ENCODE data around the gene TFR2. TPM values are rescaled to one million over a fixed set of nuclear protein-coding genes. Genes with fewer than 3 reads are reported as not detected.

TFR2 gene
- total RNA-seq, 2 experiments from 2014 or later, result 12.1 to 26.0 TPM

DNA sequence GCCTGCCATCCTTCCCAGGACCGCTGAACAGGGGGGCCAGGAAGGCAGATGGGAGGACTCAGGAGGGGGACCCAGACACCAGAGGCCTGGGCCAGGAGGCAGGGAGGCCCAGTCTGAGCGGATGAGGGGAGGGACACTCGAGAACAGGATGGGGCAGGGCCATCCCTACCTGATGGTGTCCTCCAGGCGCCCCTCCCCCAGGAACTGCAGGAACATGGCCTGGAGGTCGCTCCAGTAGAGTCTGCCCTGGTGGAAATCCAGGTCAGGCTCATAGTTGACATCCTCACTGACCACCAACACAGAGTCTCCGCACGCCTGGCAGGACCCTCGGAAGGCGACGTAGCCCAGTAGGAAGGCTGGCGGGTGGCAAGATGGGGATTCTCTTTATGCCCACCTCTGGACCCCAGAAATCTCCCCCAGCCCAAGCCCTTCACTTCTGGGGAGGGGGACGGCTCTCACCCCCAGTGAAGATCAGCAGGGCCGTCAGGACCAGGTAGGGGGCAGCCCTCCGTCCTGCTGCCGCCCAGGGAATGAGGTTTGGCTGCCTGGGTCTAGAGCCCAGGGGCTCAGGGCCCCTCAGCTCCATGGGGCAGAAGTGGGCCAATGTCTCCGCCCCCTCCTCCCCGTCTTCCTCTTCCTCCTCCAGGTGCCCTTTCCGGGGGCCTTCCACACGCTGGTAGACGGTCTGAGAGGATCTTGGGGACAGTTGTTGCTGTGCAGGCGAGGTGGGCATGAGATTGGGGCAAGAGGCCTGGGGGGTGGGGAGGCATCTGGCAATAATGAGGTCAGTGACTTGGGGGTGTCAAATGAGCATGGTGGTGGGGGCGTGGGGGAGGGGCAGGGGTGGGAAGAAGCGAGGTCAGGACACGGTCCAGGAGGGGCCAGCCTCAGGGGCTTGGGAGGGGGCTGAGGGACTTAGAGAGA, 573 bp downstream of the TFR2 start:
- TF ChIP-seq, protein P1, sequence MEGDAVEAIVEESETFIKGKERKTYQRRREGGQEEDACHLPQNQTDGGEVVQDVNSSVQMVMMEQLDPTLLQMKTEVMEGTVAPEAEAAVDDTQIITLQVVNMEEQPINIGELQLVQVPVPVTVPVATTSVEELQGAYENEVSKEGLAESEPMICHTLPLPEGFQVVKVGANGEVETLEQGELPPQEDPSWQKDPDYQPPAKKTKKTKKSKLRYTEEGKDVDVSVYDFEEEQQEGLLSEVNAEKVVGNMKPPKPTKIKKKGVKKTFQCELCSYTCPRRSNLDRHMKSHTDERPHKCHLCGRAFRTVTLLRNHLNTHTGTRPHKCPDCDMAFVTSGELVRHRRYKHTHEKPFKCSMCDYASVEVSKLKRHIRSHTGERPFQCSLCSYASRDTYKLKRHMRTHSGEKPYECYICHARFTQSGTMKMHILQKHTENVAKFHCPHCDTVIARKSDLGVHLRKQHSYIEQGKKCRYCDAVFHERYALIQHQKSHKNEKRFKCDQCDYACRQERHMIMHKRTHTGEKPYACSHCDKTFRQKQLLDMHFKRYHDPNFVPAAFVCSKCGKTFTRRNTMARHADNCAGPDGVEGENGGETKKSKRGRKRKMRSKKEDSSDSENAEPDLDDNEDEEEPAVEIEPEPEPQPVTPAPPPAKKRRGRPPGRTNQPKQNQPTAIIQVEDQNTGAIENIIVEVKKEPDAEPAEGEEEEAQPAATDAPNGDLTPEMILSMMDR (conservative IDR thresholded peaks at IDR 0.05; ENCODE audit: low read length), result no peak
- TF ChIP-seq EZH2phosphoT487 (IDR thresholded peaks at IDR 0.05; ENCODE audit: borderline replicate concordance, low read depth, low read length), result no peak
- Histone ChIP-seq H3K9me2 (ENCODE audit: insufficient read depth, low read length) (no peaks in the 10 kb centered on the region), H3K4me1 (ENCODE audit: insufficient read depth, low read length, poor library complexity, severe bottlenecking) (peaks cover 13% of the 10 kb centered on the region), H4K20me1 (ENCODE audit: insufficient read depth, low read length) (no peaks in the 10 kb centered on the region), H3K27ac (ENCODE audit: low read depth, low read length, poor library complexity, severe bottlenecking) (no peak overlapping the region), H3K4me3 (ENCODE audit: low read depth, low read length, poor library complexity, severe bottlenecking) (no peak overlapping the region), H3K36me3 (ENCODE audit: insufficient read depth, low read length) (no peaks in the 10 kb centered on the region), H3K4me2 (ENCODE audit: low read length) (no peak overlapping the region), H3K79me2 (ENCODE audit: insufficient read depth, low read depth, low read length) (no peaks in the 10 kb centered on the region), H2AFZ (ENCODE audit: low read length) (no peak overlapping the region), H3K9me3 (ENCODE audit: low read length) (no peaks in the 10 kb centered on the region)
- intact Hi-C loops (cut with micrococcal nuclease; ENCODE audit: unreplicated experiment), result no loop called here
- CTCF ChIA-PET (ENCODE audit: unreplicated experiment), result no interaction called here
- no TSS peak for BruUV-seq (replicated peaks)
- POLR2A ChIA-PET, result no interaction called here
- no peak for DNase-seq (ENCODE audit: low spot score)

DNA sequence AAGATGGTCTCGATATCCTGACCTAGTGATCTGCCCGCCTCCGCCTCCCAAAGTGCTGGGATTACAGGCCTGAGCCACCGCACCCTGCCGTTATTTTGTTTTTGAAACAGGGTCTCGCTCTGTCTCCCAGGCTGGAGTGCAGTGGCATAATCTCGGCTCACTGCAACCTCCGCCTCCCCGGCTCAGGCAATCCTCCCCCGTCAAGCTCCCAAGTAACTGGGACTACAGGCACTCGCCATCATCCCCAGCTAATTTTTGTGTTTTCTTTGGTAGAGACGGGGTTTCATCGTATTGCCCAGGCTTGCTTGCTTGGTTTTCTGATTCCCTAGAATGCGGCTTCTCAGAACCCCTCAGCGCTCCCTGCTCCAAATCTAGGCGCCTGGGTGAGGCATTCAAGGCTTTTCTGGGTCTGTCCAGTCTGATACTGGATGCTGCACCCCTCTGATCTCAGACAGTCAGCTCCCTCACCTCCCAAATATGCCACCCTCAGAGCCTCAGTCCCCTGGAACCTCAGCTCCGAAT, 1.3 kb downstream of the TFR2 start:
- Histone ChIP-seq H3K4me2 (ENCODE audit: low read length) (no peak overlapping the region), H3K9me3 (ENCODE audit: low read length) (no peaks in the 10 kb centered on the region)

More for the DNA sequence above, 1.3 kb downstream of the TFR2 start:
- Histone ChIP-seq H3K4me3 (ENCODE audit: low read depth, low read length, poor library complexity, severe bottlenecking) (no peak overlapping the region), H3K4me1 (ENCODE audit: insufficient read depth, low read length, poor library complexity, severe bottlenecking) (peaks cover 13% of the 10 kb centered on the region), H2AFZ (ENCODE audit: low read length) (no peak overlapping the region), H3K9me2 (ENCODE audit: insufficient read depth, low read length) (no peaks in the 10 kb centered on the region), H3K36me3 (ENCODE audit: insufficient read depth, low read length) (no peaks in the 10 kb centered on the region), H3K79me2 (ENCODE audit: insufficient read depth, low read depth, low read length) (no peaks in the 10 kb centered on the region), H4K20me1 (ENCODE audit: insufficient read depth, low read length) (no peaks in the 10 kb centered on the region), H3K27ac (ENCODE audit: low read depth, low read length, poor library complexity, severe bottlenecking) (no peak overlapping the region)
- no peak for DNase-seq (ENCODE audit: low spot score)
- intact Hi-C loops (cut with micrococcal nuclease; ENCODE audit: unreplicated experiment), result no loop called here
- no TSS peak for BruUV-seq (replicated peaks)
- ChIA-PET CTCF (ENCODE audit: unreplicated experiment) (no interaction called here), POLR2A (interaction anchor here (0.6 kb wide), 1 partner anchor 21 kb away, joined by 3 read pairs; no protein-coding TSS in a partner anchor)
- TF ChIP-seq EZH2phosphoT487 (IDR thresholded peaks at IDR 0.05; ENCODE audit: borderline replicate concordance, low read depth, low read length), result no peak
- TF ChIP-seq, protein P1 (conservative IDR thresholded peaks at IDR 0.05; ENCODE audit: low read length), result no peak

Data from OCI-LY7 (cell line).